Subcutaneous adipose tissue (tissue), 4 donors: ENCODE data around the gene TMEM200B. TPM values are rescaled to one million over a fixed set of nuclear protein-coding genes. Genes with fewer than 3 reads are reported as not detected.

ENCODE experiments used
- CTCF ChIP-seq: fragments of 450-650 bp; IDR thresholded peaks from one replicate; pipeline ENCODE4 v1.5.1; 2016; ENCODE audit warnings: low read depth, mild to moderate bottlenecking, control low read depth, antibody characterized with exemption, moderate library complexity
- total RNA-seq, 4 donors: library from RNA; depleted of rRNA; stranded (reverse); fragments of >200 nt; gene quantifications; one replicate each; pipeline ENCODE4 v1.1.0, GENCODE V29; 2016

TMEM200B gene
- total RNA-seq, 4 donors from 2014 or later: 6.7 to 35.0 (median 23.6) TPM

GRCh38 chr1:29122682-29123052 lies 1.0 kb downstream of the TMEM200B start:
- no peak for TF ChIP-seq CTCF

- TF ChIP-seq CTCF: no peak
Observed at GRCh38 chr1:29121936-29122681, 1.6 kb downstream of the TMEM200B start.

- no peak for TF ChIP-seq CTCF
Observed at GRCh38 chr1:29121516-29121935, 2.2 kb downstream of the TMEM200B start.

GRCh38 chr1:29120947-29121485 lies 2.7 kb downstream of the TMEM200B start:
- no peak for TF ChIP-seq CTCF

GRCh38 chr1:29120367-29120766 lies 3.3 kb downstream of the TMEM200B start:
- no peak for TF ChIP-seq CTCF

- TF ChIP-seq CTCF: no peak
Observed at GRCh38 chr1:29119121-29119929, 4.4 kb downstream of the TMEM200B start.

GRCh38 chr1:29117381-29117780 lies 6.3 kb downstream of the TMEM200B start:
- TF ChIP-seq CTCF: no peak
